GM19193 (cell line): Measurements from ENCODE around the gene DLGAP4.

Experiments
- POLR2A ChIP-seq: IDR thresholded peaks from 4 replicates; pipeline ENCODE4 v1.6.1; 2011; ENCODE audit not compliant: insufficient read depth, insufficient read length; ENCODE audit errors: extremely low read depth

Gene DLGAP4

GRCh38 chr20:36441416-36441815, 135.3 kb downstream of the DLGAP4 start:
- TF ChIP-seq POLR2A: no peak

GRCh38 chr20:36445847-36446246, 139.7 kb downstream of the DLGAP4 start:
- no peak for TF ChIP-seq POLR2A

- no peak for TF ChIP-seq POLR2A
Observed at GRCh38 chr20:36446557-36446956, 140.4 kb downstream of the DLGAP4 start.

GRCh38 chr20:36447101-36447500, 141.0 kb downstream of the DLGAP4 start:
- no peak for TF ChIP-seq POLR2A

DNA sequence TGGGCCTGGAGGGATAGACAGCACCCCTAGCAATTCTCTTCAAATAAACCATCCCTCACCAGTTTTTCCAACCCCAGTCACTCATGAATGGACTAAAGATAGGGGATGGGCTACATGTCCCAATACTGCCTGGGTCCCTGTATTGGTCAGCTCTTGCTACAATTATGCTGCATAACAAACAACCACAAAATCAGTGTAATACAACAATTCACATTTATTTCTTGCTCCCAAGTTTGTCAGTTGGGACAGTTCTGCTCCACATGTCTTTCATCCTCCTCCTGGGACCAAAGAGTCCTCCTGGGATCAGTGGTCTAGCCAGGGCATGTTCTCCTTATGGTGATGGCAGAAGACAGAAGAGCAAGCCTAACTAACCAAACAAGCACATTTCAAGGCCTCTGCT, 143.5 kb downstream of the DLGAP4 start:
- no peak for TF ChIP-seq POLR2A

- TF ChIP-seq POLR2A: no peak
Observed at GRCh38 chr20:36454332-36454697, 148.2 kb downstream of the DLGAP4 start.

DNA sequence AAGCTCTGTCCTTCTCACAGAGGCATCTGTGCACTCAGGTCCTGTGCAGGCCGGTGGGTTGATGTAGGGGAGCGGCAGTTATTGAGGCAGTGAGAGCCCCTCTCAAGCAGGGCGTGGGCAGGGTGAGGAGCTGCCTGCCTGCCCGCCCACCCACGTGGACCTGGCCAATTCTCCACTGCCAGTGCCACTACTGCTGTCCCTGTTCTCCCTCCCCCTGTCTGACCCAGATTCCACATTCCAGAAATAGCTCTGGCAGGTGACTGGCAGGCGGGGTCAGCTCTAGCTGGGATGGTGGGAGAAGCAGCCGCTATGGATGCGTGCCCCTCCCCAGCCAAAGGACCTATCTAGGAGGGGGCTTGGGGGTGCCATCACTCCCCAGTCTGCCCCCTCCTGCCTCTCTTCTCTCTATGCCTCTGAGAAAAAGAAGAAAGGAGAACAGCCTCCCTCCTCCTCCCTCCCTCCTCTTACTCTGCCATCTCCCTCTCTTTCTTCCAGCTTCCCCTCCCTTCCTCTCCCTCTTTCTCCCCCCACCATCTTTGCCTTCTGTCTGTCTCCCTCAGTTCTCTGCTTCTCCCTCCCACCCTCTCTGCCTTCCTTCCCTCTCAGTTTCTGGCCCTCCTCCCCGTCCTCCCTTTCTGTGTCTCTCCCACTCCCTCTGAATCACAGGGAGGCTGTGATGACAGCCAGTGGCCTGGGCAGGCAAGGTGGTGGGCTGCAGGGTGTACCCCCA, 148.7 kb downstream of the DLGAP4 start:
- TF ChIP-seq POLR2A: no peak

GRCh38 chr20:36455972-36456625, 150.0 kb downstream of the DLGAP4 start:
- no peak for TF ChIP-seq POLR2A

DNA sequence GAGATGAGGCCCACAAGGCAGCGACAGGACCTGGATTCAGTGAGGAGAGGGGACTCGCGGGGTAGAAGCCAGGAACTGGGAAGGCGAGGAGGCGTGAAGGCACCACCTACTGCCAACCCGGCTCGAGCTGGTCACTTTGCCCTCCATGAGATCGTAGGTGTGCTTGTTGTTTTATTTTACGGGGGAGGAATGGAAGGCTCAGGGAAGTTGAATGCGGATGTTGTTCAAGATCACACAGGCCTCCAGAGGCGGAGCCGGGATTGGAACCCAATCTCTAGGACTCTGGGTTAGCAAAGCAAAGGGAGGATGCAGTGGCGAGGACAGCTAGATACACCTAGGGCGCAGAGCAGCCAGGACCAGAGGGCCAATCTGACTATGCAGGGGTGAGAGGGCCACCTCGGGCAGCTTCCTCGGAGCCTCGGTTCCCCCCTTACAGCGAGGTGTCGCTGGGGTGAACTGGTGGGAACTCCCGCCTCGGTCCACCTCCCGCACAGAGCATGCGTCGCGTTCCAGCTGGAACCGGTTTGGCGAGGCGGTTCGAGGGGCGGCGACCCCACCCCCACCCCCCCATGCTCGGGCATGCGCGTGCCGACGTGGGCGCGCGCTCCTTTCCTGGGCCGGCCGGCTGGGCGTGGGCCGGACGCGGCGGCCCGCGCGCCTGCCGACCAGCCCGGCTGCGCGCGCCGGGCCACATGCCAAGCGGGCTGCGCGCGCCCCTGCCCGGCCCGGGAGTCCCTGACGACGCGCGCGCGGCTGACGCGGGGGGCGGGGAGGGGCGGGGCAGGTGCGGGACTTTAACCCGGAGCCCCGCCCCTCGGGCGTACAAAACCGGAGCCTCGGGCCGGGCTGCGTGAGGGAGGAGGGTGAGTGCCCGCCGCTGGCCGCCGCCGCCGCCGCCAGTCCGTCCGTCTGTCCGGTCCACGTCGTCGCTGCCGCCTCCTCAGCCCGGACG, 154.8 kb downstream of the DLGAP4 start:
- TF ChIP-seq POLR2A: peak; percentile 75

DNA sequence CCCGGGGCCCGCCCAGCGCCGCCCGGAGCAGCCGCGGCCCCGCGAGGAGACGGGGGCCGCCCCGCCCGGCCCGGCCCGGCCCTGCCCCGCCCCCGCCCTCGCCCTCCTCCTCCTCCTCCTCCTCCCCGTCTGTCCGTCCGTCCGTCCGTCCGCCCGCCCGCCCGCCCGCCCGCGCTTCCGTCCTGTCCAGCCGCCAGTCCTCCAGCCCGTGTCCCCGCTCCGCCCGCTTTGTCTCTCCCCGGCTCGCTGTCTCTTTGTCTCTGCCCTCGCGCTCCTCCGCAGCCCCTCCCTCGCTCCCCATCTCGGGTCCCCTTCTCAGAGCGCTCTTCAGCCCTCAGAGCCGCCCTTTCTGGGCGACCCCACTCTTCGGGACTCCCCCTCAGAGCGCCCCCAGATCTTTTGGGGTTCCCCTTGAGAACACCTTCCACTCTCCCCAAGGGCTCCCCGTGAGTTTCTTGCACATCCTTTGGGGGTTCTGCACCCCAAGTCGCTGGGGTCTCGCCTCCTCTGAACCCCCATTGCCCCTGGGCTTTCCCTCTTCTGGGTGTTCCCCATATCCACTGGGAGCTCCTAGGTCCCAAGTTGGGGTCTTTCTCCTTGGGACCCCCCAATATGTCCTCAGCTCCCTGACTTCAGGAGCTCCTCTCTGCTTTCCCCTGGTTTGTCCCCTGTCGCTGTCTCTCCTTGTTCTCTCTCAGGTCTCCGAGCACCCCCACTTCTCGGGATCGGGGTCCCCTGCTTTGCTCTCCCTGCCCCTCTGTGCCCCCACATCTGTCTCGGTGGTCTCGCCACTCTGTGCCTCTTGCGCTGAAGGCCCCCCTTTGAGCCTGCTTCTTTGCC, 155.7 kb downstream of the DLGAP4 start:
- no peak for TF ChIP-seq POLR2A

DNA sequence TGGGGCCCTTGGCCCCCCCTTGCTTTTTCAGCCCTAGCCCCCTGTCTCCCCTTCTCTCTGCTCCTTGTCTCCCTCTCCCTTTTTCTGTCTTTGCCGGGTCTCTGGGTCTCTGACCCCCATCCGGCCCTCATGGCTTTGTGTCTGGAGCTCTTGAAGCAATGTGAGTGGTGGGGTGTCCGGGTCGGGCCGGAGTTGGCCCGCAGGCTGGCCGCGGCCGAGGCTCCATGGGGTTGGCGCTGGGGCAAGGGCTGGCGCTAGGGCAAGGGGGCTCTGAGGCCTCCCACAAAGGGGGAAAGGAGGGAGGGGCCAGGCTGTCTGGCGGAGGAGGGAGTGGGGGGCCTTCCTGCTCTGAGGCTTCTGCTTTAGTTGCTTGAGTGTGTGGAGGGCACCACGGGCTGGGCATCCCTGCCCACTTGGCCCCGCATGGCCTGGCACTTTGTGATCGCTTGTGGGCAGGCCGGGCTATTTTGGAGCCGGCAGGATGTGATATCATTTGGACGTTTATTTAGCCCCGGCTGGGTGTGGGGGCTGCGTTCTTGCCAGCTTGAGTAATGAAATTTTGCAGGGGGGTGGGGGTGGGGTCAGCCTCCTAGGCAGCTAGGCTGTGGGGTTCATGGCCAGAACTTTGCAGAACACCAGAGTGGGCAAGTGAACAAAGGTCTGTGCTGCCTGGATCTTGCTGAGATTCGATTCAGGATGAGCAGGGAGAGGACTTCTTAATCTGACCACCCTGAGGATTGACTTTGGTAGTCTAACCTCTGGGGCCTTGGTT, 156.5 kb downstream of the DLGAP4 start:
- TF ChIP-seq POLR2A: no peak

DNA sequence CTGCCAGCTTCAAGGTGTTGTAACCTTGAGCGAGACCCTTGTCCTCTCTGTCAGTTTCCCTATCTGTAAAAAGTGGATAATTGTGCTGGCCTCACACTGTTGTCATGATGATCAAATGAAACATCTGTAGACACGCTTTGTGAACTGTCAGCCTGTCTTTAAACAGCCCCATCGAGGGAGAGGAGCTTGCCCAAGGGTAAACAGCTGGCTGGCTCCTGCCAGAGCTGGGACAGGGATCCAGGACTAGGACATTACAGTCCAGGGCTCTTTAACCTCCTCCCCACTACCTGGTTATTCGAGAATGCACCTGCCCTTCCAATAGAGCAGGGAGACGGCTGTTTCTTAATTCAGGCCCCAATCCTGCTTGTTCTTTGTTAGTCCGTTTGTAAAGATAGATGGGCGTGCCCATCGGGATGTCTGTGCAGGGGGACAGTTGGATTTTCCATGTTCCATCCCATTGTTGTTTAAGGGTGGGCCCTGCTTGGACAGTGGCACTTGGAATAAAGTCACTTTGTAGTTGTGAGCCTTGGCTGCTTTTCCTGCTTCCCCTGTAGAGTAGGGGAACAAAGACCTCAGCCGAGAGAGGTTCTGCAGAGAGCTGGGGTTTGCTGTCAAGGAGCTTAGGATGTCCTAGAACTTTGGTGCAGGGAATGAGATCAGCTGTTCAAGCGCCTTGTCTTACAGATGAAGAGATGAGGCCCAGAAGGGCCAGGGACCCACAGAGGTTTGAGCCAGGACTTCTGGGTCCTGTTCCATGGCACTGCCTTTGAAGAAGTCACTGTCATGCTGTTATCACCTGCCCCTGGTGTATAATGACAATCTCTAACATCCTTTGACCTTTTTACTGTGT, 157.3 kb downstream of the DLGAP4 start:
- TF ChIP-seq POLR2A: no peak
